HG03457 (cell line): ENCODE data around the gene OGDH.

ENCODE experiments used
- ATAC-seq: cut with Tn5 transposase; IDR thresholded peaks from one replicate; pipeline ENCODE4 v1.9.1; 2021; ENCODE audit warnings: moderate number of reproducible peaks; ENCODE audit not compliant: unreplicated experiment

The OGDH gene

DNA sequence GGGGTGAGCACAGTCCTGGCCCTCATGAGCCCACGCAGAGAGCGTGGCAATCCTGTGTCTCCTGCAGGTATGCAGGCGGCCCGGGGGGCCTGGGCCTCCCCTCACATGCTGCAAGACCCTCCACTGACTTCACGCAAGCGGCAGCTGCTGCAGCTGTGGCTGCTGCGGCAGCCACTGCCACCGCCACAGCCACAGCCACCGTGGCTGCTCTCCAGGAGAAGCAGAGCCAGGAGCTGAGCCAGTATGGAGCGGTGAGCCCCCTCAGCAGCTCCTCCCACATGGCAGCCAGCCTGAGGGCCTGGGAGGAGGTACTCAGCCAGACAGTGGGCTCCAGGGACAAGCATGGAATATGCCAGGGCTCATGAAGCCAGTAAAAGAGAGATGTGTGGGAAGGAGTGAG, 150.9 kb downstream of the OGDH start:
- ATAC-seq = no peak

DNA sequence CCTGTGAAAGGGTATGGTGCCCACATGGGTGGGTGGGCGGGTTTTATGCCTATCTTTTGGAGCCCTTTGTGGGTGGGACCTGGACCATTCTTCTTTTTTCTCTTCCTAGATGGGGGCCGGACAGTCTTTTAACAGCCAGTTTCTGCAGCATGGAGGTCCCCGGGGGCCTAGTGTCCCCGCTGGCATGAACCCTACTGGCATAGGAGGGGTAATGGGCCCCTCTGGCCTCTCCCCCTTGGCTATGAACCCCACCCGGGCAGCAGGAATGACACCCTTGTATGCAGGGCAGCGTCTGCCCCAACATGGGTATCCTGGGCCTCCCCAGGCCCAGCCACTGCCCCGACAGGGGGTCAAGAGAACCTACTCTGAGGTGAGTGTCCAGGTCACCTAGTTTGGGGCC, 151.3 kb downstream of the OGDH start:
- ATAC-seq = no peak
